HCT116 (cell line): ENCODE measurements around the gene SELPLG. TPM values are rescaled to one million over a fixed set of nuclear protein-coding genes. Genes with fewer than 3 reads are reported as not detected.

Experiments
- ATAC-seq: fragments of 200-7000 bp; cut with Tn5 transposase; 2 replicates; pipeline ENCODE4 v1.9.1; 2020; ENCODE audit warnings: mild to moderate bottlenecking, moderate library complexity
- BruUV-seq: library from RNA; stranded (reverse); fragments of 400-500 nt; replicated peaks from 2 replicates; lab custom pipeline; 2021; lab: Mats Ljungman, UMichigan
- CTCF ChIA-PET: fragments of 300-600 bp; sonication (Branson Sonifier 250); formaldehyde crosslinking; loops from one replicate; lab custom pipeline; 2021; ENCODE audit warnings: antibody characterized with exemption; lab: Charles Lee
- POLR2A ChIA-PET: fragments of 300-600, 350-600 bp; sonication (Branson Sonifier 250); formaldehyde crosslinking; loops from one replicate; lab custom pipeline; 2021; ENCODE audit warnings: antibody characterized with exemption; lab: Charles Lee
- RAD21 ChIA-PET, 2 experiments: fragments of 300-600 bp; sonication (Branson Sonifier 250); formaldehyde crosslinking; loops; one replicate each; lab custom pipeline; 2023; ENCODE audit warnings: low total read pairs in 2 of 2; ENCODE audit not compliant: uncharacterized antibody in 2 of 2, unreplicated experiment in 2 of 2, low non-redundant PET in 1 of 2; lab: Charles Lee
- DNase-seq: peaks from one replicate; pipeline ENCODE4 v3.0.0-alpha.2; 2010; ENCODE audit warnings: low read depth, low spot score
- H2AFZ ChIP-seq: fragments of 200-600 bp; shearing (Covaris generic), sonication (generic); 2 replicates; pipeline ENCODE4 v1.6.1; 2017; ENCODE audit warnings: low read depth, mixed run types, mixed read lengths, antibody characterized with exemption, low read length; ENCODE audit not compliant: poor library complexity, severe bottlenecking
- H3K27ac ChIP-seq: 2 replicates; pipeline ENCODE4 v1.5.1; 2012; ENCODE audit warnings: low read depth, low read length
- H3K27me3 ChIP-seq: fragments of 200-600 bp; sonication (generic); 2 replicates; pipeline ENCODE4 v1.6.1; 2016; ENCODE audit warnings: mixed run types, low read length, mixed read lengths; ENCODE audit not compliant: insufficient read depth
- H3K36me3 ChIP-seq, 2 experiments: fragments of 200-500 bp in 1 of 2; fragments of 200-600 bp in 1 of 2; sonication (Bioruptor generic) in 1 of 2; sonication (generic) in 1 of 2; 2 replicates each; pipeline versions ENCODE4 v1.5.1 to v1.6.1; 2014 to 2016; ENCODE audit warnings: low read length in 2 of 2, inconsistent platforms in 1 of 2, mixed read lengths in 1 of 2, mixed run types in 1 of 2; ENCODE audit not compliant: insufficient read depth in 2 of 2, control insufficient read depth in 1 of 2
- H3K4me1 ChIP-seq, 2 experiments: fragments of 200-600 bp in 1 of 2; sonication (generic) in 1 of 2; 2 replicates each; pipeline versions ENCODE4 v1.5.1 to v1.6.1; 2012 to 2017; ENCODE audit warnings: low read length in 2 of 2, inconsistent platforms in 1 of 2, mild to moderate bottlenecking in 1 of 2, mixed read lengths in 1 of 2, mixed run types in 1 of 2, moderate library complexity in 1 of 2; ENCODE audit not compliant: insufficient read depth in 2 of 2, control insufficient read depth in 1 of 2
- H3K4me2 ChIP-seq: fragments of 200-600 bp; sonication (generic); 2 replicates; pipeline ENCODE4 v1.6.1; 2017; ENCODE audit warnings: mixed run types, low read length, mixed read lengths
- H3K4me3 ChIP-seq, 2 experiments: fragments of 200-600 bp in 1 of 2; sonication (generic) in 1 of 2; replicated peaks in 1 of 2; 2 replicates each; pipeline ENCODE4 v1.5.1; 2011 to 2016; ENCODE audit warnings: low read length in 2 of 2, control low read depth in 1 of 2, low read depth in 1 of 2, mild to moderate bottlenecking in 1 of 2, mixed read lengths in 1 of 2, mixed run types in 1 of 2
- H3K79me2 ChIP-seq: fragments of 200-600 bp; sonication (generic); 2 replicates; pipeline ENCODE4 v1.6.1; 2017; ENCODE audit warnings: mild to moderate bottlenecking, mixed run types, low read length, moderate library complexity, mixed read lengths; ENCODE audit not compliant: insufficient read depth
- H3K9ac ChIP-seq: fragments of 200-600 bp; sonication (generic); 2 replicates; pipeline ENCODE4 v1.6.1; 2016; ENCODE audit warnings: low read length, mixed read lengths
- H3K9me2 ChIP-seq: fragments of 200-600 bp; sonication (generic), shearing (Covaris generic); 2 replicates; pipeline ENCODE4 v1.6.1; 2017; ENCODE audit warnings: mixed run types, mild to moderate bottlenecking, moderate library complexity; ENCODE audit not compliant: insufficient read depth
- H3K9me3 ChIP-seq, 2 experiments: fragments of 200-500 bp in 1 of 2; fragments of 200-600 bp in 1 of 2; sonication (Bioruptor generic) in 1 of 2; sonication (generic) in 1 of 2; 2 replicates each; pipeline ENCODE4 v1.6.1; 2014 to 2017; ENCODE audit warnings: low read length in 2 of 2, mixed read lengths in 2 of 2, inconsistent platforms in 1 of 2, low read depth in 1 of 2, mild to moderate bottlenecking in 1 of 2, mixed run types in 1 of 2, moderate library complexity in 1 of 2; ENCODE audit not compliant: control insufficient read depth in 1 of 2, insufficient read depth in 1 of 2
- H4K20me1 ChIP-seq: fragments of 200-600 bp; sonication (generic), shearing (Covaris generic); 2 replicates; pipeline ENCODE4 v1.6.1; 2017; ENCODE audit warnings: mixed run types, mild to moderate bottlenecking, moderate library complexity; ENCODE audit not compliant: insufficient read depth
- EZH2 ChIP-seq: fragments of 200-600 bp; sonication (generic); IDR thresholded peaks from 2 replicates; pipeline ENCODE4 v1.6.1; 2017; ENCODE audit warnings: antibody characterized with exemption, mixed run types
- JUND ChIP-seq: IDR thresholded peaks from 2 replicates; pipeline ENCODE4 v1.6.1; 2012
- SRF ChIP-seq: IDR thresholded peaks from 2 replicates; pipeline ENCODE4 v1.6.1; 2012; ENCODE audit warnings: low read depth
- intact Hi-C: fragments of 100-400 bp; cut with micrococcal nuclease; formaldehyde crosslinking; loops from 2 replicates; pipeline ENCODE4 v1.10.0; 2022
- total RNA-seq: library from RNA; stranded (reverse); gene quantifications from one replicate; pipeline ENCODE4 v1.2.1, GENCODE V29; 2021; ENCODE audit not compliant: unreplicated experiment
- TF ChIP-seq, protein P1 (sequence below): IDR thresholded peaks from 2 replicates; pipeline ENCODE4 v1.6.1; 2012
- TF ChIP-seq, protein P2 (sequence below): IDR thresholded peaks from 2 replicates; pipeline ENCODE4 v1.6.1; 2011; ENCODE audit warnings: mild to moderate bottlenecking, low read length, moderate library complexity; ENCODE audit not compliant: insufficient replicate concordance; ENCODE audit errors: extremely low read depth
- TF ChIP-seq, protein P3 (sequence below): IDR thresholded peaks from 2 replicates; pipeline ENCODE4 v1.6.1; 2012; ENCODE audit warnings: low read depth

SELPLG gene
- total RNA-seq, 1 experiment from 2014 or later, result 1.2 TPM

DNA sequence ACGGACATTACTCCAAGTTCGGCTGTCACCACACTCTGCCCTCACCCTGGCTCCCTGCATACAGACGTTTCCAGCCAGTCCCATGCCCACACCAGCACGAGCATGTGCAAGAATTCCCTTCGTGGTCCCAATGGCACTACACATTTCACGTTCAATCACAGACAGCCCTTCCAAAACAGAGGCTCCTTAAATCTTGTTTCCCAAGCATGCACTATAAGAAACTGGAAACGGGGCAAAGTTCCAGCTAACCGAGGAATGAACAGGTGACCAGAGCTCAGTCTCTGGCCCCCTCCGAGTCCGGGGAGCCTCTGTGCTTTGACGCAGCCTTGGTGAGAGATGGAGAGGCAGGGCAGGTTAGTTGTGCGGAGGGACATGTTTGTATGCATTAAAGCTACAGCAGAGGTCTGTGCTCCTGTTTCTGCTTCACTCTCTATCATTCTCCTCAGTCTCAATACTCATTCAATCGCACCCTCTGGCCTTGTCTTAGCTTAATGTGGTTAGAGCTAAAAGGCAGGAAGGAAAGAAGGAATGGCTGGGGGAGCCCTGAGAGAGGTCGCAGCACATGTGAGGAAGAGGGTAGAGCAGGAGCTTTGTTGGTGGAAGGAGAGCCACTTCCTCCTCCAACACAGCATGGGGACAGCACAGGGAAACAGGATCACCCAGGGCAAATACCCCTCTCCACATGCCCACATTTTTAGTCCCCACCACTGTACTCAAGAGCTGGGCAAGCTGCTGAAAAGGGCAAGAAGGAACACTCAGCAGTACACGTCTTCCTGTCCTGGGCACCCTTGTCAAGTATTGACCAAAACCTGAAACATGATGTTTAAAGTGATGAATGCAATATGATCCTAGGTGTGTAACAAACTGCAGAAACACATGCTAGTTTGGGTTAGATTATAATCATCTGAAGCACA is 12.2 kb upstream of the SELPLG start:
- H3K4me2 ChIP-seq, result no peak overlapping the region
- H3K9me2 ChIP-seq, result no peaks in the 10 kb centered on the region
- ChIA-PET RAD21 (no interaction called here), CTCF (interaction anchor here (1.2 kb wide), 1 partner anchor 158 kb away, joined by 4 read pairs; no protein-coding TSS in a partner anchor), POLR2A (no interaction called here)
- H3K79me2 ChIP-seq, result no peaks in the 10 kb centered on the region
- H3K9me3 ChIP-seq, result no peaks in the 10 kb centered on the region
- no peak overlapping the region for H3K9ac ChIP-seq
- no TSS peak for BruUV-seq
- no peak for DNase-seq
- ATAC-seq, result no peak
- H3K27ac ChIP-seq, result no peak overlapping the region
- H2AFZ ChIP-seq, result no peak overlapping the region
- peaks cover 0 to 10% of the 10 kb centered on the region in 2 experiments; a peak in 2 of 4 replicates for H3K36me3 ChIP-seq
- no peaks in the 10 kb centered on the region for H3K27me3 ChIP-seq
- H3K4me1 ChIP-seq, result peaks cover 84 to 100% of the 10 kb centered on the region in 2 experiments
- no peak overlapping the region for H3K4me3 ChIP-seq
- intact Hi-C loops, result no loop called here
- no peaks in the 10 kb centered on the region for H4K20me1 ChIP-seq
- TF ChIP-seq, protein P1, sequence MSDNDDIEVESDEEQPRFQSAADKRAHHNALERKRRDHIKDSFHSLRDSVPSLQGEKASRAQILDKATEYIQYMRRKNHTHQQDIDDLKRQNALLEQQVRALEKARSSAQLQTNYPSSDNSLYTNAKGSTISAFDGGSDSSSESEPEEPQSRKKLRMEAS, result no peak
- TF ChIP-seq JUND, result no peak
- TF ChIP-seq SRF, result no peak
- TF ChIP-seq EZH2, result no peak
- TF ChIP-seq, protein P2, sequence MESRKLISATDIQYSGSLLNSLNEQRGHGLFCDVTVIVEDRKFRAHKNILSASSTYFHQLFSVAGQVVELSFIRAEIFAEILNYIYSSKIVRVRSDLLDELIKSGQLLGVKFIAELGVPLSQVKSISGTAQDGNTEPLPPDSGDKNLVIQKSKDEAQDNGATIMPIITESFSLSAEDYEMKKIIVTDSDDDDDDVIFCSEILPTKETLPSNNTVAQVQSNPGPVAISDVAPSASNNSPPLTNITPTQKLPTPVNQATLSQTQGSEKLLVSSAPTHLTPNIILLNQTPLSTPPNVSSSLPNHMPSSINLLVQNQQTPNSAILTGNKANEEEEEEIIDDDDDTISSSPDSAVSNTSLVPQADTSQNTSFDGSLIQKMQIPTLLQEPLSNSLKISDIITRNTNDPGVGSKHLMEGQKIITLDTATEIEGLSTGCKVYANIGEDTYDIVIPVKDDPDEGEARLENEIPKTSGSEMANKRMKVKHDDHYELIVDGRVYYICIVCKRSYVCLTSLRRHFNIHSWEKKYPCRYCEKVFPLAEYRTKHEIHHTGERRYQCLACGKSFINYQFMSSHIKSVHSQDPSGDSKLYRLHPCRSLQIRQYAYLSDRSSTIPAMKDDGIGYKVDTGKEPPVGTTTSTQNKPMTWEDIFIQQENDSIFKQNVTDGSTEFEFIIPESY, result no peak
- TF ChIP-seq, protein P3, sequence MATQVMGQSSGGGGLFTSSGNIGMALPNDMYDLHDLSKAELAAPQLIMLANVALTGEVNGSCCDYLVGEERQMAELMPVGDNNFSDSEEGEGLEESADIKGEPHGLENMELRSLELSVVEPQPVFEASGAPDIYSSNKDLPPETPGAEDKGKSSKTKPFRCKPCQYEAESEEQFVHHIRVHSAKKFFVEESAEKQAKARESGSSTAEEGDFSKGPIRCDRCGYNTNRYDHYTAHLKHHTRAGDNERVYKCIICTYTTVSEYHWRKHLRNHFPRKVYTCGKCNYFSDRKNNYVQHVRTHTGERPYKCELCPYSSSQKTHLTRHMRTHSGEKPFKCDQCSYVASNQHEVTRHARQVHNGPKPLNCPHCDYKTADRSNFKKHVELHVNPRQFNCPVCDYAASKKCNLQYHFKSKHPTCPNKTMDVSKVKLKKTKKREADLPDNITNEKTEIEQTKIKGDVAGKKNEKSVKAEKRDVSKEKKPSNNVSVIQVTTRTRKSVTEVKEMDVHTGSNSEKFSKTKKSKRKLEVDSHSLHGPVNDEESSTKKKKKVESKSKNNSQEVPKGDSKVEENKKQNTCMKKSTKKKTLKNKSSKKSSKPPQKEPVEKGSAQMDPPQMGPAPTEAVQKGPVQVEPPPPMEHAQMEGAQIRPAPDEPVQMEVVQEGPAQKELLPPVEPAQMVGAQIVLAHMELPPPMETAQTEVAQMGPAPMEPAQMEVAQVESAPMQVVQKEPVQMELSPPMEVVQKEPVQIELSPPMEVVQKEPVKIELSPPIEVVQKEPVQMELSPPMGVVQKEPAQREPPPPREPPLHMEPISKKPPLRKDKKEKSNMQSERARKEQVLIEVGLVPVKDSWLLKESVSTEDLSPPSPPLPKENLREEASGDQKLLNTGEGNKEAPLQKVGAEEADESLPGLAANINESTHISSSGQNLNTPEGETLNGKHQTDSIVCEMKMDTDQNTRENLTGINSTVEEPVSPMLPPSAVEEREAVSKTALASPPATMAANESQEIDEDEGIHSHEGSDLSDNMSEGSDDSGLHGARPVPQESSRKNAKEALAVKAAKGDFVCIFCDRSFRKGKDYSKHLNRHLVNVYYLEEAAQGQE, result no peak
